ENCODE results near the gene F11R.
"Not testable (repeated sequence)": the region's sequence is repeated elsewhere in the genome, so short reads cannot be mapped to it uniquely, and the experiment has no call there.

Gene F11R

DNA sequence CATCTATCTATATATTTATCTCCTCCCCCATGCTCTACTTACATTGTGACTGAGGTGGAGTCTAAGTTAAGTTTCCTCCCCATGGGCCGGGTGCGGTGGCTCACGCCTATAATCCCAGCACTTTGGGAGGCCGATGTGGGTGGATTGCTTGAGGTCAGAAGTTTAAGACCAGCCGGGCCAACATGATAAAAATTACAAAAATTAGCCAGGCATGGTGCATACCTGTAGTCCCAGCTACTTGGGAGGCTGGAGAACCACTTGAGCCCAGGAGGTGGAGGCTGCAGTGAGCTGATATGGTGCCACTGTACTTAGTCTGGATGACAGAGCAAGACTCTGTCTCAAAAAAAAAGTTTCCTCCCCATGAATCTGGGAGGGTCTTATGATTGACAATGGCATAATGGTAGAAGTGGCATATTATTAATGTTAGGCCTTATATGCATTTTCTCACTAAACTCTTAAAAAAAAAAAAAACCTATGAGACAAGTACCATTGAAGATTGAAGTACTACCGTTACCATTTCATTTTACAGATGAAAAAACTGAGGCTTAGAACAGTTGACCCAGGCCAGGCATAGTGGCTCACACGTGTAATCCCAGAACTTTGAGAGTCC lies 11.2 kb downstream of the F11R start:
- no peak for DNase-seq

DNA sequence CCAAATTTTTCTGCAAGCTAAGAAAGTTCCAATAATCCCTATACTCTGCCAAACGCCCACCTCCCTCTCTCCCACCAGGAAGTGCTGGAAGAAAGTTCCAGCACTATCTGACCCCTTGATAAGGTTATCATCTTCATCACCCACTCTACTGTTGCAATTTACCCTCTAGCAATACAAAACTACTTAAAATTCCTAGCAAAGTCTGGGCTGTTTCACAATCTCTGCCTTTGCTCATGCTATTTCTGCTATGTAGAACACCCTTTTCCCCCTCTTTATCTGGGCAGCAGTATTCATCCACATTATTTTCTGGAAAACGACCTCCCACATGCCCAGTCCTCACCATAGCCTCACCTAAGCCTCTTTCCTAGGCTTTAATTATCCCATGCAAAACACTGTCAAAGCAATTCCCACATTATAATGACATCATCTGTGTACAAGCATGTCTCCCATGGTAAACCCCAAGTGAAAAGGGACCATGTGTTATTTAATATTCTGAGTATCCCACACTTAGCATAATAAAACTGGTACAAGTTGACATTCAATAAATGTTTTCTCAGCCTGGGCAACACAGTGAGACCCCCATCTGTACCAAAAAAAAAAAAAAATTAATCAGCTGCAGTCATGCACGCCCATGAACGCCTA lies 12.0 kb downstream of the F11R start:
- DNase-seq, result no peak

DNA sequence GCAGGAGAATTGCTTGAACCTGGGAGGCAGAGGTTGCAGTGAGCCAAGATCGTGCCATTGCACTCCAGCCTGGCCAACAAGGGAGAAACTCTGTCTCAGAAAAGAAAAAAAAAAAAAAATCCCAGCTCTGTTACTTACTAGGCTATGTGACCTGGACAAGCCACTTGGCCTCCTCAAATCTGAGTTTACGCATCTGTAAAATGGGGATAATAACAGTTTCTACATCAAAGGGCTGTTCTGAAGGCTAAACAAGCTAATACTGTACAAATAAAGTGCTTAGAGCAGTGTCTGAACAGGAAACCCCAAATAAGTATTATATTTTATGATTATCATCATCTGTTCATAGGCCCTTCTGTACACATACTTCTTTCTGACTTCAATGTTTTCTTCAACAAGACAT lies 13.6 kb downstream of the F11R start:
- DNase-seq, result no peak

DNA sequence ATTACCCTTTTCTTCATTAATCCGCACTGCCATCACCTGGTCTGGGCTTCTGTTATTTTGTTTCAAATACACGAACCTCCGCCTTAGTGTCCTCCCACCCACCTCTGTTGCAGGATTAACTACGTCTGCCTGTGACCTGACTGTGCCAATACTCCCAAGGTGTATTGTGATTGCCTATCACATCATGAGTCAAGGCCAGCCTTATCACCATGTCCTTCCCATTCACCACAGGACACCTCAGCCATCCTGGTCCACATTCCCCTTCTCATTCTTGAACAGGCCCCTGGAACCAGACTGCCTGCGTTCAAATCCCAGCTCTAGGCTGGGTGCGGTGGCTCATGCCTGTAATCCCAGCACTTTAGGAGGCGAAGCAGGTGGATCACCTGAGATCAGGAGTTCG lies 14.4 kb downstream of the F11R start:
- no peak for DNase-seq

DNA sequence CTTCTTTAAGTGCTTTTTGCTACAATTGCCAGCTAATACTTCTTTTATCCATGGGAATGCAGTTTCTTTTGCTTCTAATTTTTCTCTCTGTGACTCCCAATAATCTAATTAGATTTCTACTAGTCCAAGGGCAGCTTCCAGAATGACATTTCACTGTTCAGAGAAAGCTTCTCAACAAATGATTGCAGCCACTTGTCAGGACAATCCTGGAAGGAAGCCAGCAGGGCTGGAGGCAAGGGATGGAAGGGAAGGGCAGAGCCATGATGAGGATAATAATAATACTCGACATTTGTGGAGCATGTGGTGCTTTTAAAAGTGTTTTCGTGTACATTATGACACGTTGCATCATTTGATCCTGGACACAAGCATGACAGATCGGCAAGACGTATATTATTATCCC lies 19.4 kb downstream of the F11R start:
- DNase-seq, result no peak

DNA sequence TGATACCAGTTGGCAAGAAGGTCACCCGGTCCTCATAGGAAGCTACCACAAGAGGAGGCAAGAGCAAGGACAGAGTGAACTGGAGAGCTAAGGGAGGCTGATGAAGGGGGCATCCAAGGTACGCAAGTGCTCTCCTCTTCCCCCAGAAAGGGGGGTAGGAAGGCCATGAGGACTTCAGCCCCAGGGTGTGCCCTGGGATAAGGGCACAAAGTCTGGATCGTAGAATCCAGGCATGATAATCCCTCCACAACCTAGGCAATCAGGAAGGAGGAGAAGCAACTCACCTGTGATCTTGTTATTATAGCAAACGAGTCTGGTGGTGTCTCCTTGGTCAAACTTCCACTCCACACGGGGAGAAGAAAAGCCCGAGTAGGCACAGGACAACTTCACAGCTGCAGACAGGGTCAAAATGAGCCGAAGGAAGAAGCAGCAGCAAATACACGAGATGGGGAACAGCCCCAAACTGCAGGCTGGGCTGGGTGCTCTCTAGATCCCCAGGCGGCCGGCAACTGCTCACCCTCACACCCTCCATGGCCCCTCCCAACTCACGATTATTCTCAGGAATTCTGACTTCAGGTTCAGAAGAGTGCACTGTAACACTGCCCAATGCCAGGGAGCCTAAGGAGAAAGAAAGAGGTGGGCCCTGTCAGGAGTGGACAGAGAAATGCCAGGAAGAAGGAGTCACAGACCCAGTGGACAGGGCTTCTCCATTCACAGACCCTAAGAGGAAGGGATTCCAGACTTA lies 20.0 kb downstream of the F11R start:
- no peak for DNase-seq

DNA sequence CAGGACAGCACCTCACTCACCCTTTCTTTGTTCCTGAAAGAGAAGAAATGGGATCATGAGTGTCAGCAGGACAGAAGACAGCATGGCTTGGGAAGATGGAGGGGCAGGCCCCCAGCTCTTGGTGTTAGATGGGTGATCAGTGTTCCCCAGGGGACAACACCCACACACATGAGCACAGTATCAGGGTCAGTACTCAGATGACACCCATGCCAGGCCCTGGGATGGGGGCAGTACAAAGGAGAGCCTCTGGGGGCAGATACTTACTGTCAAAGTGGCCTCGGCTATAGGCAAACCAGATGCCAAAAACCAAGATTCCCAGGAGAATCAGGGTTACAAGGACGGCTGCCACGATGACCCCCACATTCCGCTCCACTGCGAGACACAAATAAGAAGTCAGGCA lies 21.6 kb downstream of the F11R start:
- DNase-seq, result no peak

DNA sequence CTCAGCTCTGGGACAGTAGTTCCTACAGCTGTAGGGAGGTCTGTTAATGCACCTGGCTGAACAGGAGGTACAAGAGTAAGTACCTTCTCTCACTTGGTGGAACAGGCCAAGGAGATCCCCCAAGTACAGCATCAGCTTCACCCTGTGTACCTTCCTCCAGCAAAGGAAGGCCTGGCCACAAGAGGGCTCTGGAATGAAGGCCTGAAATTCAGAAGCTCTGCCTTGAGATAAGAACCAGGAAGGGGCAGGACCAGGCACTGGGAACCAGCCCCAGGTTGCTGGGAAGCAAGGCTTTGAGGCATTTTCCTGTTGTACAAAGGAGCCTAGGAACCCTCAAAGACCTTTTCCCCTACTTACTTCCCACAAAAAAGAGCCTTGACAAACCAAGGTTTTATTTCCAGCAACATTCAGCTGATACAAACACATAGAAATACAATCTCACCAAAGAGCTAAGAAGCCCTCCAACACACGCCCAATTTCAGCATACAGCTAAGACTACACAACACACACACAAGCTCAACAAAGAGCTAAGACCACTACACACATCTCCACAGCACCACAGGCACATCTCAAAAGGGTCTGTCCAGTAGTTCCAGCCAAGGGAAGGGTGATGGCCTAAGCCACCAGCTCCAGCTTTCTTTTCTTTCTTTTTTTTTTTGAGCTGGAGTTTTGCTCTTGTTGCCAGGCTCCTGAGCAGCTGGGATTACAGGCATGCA lies 23.5 kb downstream of the F11R start:
- DNase-seq, result no peak

DNA sequence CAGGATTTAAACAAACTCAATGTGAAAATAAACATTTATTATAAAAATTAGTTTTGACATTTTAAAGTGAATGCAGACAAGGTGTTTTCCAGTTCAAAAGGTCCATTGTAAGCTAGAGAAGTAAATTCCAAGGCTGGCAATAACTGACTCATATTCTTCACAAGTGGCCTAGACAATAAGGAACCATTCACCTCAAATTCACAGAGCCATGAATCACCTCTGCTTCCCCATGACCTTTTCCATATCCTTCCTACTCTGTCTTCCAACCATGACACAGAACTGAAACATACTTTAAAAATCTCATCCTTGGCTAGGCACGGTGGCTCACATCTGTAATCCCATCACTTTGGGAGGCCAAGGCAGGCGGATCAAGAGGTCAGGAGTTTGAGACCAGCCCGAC lies 24.8 kb downstream of the F11R start:
- DNase-seq, result no peak

DNA sequence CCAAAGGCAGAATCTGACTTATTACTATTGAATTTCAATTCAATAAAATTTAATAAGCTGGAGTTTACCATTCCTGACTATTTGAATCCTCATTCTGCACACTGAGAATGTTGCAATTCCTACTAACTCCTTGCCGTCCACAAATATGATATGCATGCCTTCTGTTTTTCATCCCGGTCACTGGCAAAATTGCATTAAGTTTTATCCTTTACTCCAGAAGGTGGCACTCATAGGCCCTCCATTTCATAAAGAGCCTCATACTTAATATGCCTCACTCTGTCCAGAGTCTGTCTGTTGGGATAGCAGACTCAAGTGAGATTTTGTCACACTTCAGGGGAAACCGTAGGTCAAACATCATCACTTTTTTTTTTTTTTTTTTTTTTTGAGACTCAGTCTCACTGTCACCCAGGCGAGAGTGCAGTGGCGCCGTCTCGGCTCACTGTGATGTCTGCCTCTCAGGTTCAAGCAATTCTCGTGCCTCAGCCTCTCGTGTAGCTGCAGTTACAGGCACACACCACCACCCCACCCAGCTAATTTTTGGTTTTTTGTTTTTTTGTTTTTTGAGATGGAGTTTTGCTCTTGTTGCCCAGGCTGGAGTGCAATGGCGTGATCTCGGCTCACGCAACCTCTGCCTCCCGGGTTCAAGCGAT lies 27.3 kb downstream of the F11R start:
- no peak for DNase-seq

DNA sequence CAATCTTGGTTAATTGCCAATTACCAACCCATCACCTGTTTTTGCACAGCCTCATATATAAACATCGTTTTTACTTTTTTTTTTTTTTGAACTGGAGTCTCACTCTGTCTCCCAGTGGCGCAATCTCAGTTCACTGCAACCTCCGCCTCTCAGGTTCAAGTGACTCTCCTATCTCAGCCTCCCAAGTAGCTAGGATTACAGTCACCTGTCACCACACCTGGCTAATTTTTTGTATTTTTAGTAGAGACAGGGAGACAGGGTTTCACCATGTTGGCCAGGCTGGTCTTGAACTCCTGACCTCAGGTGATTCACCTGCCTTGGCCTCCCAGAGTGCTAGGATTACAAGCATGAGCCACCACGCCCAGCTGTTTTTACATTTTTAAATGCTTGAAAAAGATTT lies 28.9 kb downstream of the F11R start:
- not testable (repeated sequence) for DNase-seq

DNA sequence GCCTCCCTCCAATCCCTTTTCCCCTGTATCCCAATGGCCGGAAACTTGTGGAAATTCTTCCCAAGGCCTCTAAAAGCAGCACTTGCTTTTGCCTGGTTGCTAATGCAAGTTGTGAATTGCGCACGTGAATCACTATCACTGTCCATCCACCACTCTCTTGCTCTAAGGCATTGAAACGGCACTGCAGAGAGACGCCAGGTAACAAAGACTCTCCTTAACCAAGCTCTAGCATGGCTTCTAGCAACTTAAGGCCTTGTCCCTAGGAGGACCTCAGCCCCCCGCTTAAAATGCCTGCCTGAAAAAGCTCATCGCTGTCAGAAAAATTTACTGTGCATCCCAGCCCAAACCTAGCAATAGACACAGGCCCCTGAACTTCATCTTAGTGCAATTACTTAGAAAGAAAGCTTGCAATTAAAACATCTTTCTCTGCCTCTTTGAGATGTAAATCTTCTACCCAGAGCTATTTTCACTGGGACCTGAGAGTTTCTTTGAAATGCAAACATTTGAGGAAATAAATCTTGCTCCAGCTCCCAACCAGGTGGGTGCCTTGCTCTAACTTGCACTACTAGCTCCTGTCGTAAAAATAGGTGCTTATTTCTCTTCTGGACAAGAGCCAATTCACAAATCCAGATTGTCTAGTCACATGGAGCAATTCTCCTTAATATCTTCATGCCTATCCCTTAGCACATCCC lies 33.4 kb downstream of the F11R start:
- DNase-seq, result no peak

DNA sequence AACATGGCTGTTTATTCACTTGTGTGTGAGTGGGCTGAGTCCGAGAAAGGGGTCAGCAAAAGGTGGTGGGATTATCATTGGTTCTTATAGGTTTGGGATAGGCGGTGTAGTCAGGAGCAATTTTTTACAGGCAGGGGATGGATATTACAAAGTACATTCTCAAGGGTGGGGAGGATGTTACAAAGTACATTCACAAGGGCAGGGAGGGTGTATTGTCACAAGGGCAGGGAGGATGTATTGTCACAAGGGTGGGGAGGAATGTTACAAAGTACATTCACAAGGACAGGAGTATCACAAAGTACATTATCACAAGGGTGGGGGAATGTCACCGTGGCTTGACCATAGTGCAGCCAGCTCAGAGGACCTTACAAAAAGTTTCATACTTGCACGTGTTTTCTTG lies 35.2 kb downstream of the F11R start:
- DNase-seq, result no peak

DNA sequence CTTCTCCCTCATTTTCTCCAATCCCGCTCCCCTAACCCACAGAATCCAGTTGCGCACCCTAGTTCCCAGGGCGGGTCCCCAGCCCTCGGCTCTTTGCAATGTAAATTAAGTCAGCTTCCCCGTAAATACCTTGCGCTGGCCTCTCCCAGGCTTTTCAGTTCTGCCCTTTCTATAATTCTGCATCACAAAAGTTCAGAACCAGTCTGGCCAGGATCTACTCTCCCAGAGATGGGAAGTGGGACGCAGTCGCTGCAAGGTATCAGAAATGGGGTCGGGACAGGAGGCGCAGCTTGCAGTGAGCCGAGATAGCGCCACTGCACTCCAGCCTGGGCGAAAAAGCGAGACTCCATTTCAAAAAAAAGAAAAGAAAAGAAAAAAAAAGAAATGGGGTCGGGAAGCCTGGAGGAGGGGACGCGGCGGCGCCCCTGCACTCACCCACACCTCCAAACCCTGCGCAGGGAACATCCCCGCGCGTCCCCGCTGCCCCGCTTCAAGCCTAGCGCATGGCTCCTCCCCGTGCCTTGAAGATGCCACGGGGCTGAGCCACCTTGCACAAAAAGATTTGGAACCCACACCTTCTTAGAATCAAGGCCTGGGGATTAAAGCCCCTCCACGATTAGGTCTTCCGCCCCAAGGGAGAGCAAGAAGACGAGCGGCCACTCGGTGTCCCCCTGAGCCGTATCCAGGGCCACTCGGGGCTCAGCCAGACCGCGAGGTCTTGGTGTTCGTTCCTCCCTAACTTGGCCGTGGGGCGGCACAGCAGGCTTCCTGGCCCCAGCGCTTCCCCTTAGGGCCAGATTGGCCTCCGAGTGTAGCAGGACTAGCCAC lies 39.2 kb downstream of the F11R start:
- no peak for DNase-seq

DNA sequence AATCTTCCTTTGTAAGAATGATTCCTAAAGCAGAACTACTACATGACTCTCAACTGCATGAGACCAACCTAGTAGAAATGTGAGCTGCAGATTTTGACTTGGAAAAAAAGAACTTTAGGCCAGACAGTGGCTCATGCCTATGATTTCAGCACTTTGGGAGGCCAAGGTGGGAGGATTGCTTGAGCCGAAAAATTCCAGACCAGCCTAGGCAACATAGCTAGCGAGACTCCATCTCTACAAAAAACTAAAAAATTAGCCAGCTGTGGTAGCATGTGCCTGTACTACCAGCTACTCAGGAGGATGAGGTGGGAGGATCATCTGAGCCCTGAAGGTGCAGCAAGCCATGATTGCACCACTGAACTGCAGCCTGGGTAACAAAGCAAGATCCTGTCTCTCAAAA lies 41.7 kb downstream of the F11R start:
- no peak for DNase-seq

DNA sequence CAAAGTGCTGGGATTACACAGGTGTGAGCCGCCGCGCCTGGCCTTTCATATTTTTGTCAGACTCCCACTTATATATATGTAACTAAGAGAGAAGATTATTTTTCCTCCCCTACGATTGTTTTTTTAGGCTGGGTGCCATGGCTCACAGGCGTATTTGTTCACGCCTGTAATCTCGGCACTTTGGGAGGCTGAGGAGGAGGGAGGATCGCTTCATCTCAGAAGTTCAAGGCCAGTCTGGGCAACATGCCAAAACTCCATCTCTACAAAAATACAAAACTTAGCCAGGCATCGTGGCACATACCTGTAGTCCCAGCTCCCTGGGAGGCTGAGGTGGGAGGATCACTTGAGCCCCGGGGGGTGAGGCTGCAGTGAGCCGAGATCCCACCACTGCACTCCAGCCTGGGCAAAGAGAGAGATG lies 42.4 kb downstream of the F11R start:
- no peak for DNase-seq

DNA sequence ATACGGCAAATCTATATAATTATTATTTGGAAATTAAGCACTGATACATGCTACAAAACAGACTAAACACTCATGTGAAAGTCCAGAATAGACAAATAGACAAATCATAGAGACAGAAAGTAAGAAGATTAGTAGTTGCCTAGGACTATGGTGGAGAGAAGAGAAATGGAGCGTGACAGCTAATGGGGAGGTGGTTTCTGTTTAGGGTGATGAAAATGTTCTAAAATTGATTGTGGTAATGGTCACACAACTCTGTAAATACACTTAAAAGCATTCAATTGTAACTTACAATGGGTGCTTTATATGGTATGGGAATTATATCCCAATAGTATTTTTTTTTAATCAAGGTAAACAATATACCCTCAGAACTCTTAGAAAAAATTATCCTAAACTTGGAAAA lies 45.9 kb downstream of the F11R start:
- no peak for DNase-seq

DNA sequence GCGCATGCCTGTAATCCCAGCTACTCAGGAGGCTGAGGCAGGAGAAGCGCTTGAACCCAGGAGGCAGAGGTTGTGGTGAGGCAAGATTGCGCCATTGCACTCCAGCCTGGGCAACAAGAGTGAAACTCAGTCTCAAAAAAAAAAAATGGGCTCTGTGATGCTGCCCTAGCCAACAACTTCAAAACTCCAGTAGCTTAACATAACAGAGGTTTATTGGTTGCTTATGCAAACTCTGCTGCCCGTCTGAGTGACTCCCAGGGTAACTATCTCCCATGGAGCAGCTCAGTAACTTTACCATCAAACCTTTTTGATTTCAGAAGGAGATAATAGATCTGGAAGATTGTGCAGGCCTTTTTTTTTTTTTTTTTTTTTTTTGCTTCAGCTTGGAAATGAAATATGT lies 47.5 kb downstream of the F11R start:
- DNase-seq, result no peak

DNA sequence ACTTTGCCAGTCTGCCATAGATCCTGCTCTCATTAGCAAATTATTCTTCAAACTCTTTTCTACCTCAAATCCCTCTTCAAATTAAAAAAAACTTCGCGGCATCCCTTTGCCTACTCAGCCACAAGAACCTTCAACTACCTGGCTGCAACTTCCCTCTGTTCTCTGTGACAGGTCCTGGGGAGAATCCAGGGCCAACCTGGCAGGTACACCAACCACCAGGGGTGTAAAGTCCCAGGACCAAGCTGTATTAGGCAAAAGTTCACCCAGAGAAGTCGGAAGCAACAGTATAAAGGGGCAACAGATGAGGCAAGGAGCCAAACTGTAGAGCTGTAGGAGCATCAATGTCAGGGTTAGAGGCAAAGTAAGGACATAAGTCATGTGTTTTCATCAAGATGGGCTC lies 48.0 kb downstream of the F11R start:
- DNase-seq, result no peak

DNA sequence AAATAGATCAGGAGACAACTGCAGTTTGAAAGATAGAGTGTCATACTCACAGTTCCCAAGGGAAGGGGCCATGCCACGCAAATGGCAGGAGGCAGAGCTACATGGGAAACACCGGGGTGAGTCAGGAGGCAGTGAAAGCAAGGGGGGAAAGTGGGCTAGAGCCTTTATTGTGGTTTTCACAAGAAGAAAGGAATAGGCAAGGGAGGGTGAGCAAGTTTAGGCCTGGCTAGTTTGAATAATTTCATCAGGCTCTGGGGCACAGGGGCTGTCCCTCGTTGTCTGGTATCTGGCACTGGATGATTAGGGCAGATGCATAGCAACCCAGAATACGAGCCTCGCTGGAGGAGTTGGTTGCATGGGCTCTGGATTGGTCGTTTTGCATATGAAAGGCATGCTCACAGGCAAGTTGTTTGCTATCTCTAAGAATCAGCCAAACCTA lies 49.3 kb downstream of the F11R start:
- no peak for DNase-seq

DNA sequence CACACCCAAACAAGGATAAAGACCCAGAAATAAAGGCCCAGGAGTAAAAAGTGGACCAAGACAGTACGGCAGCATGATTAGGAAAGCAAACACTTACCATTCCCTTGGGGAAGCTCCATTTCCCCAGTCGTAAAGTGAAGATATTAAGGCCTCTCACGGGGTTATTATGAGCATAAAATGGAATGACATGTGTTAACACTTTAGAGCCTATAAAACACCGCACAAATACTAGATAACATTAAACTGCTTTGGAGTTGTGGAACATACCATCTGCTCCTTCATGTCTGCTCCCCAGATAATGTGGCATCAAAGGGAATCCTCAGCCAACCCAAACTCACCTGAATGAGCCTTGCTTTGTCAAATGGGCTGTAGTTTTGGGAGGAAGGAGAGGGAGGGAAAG lies 57.4 kb downstream of the F11R start:
- peak; percentile 13 for DNase-seq

DNA sequence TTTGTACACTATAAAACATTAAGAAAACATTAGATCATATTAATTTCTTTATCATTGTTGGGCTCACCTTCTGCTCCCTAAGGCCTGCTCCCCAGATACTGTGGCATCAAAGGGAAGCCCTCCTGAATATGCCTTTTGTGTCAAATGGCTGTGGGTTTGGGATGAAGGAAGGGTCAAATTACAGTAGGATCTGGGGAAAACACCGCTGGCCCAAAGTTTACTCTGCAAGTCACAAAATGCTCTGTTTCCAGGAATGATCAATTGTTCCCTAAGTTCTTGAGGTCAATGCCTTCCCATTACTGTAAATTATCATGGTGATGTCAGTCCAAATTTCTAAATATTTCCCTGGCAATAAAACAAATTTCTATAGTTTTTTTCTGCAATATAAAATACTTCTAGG lies 59.5 kb downstream of the F11R start:
- no peak for DNase-seq
